Esophagus muscularis mucosa (tissue), 4 donors: Measurements from ENCODE around the gene AGXT. TPM values are rescaled to one million over a fixed set of nuclear protein-coding genes. Genes with fewer than 3 reads are reported as not detected.

Experiments used
- DNase-seq: peaks from one replicate; pipeline ENCODE4 v3.0.0-alpha.2; 2017; ENCODE audit errors: extremely low spot score
- H3K27ac ChIP-seq, 4 donors: fragments of 200-600 bp; sonication (generic); replicated peaks in 1 of 4; 1 replicate in 3 of 4; 2 replicates in 1 of 4; pipeline ENCODE4 v1.5.1; 2016 to 2019; ENCODE audit warnings: mild to moderate bottlenecking in 1 of 4
- H3K27me3 ChIP-seq, 4 donors: fragments of 200-600 bp; sonication (generic); one replicate each; pipeline versions ENCODE4 v1.5.1 to v1.6.0; 2016 to 2019
- H3K36me3 ChIP-seq, 4 donors: fragments of 200-600 bp; sonication (generic); one replicate each; pipeline ENCODE4 v1.5.1; 2016 to 2019
- H3K4me1 ChIP-seq, 4 donors: fragments of 200-600 bp; sonication (generic); one replicate each; pipeline ENCODE4 v1.5.1; 2016 to 2019
- H3K4me3 ChIP-seq, 4 donors: fragments of 200-600 bp; sonication (generic); 1 replicate in 2 of 4; 2 replicates in 2 of 4; pipeline ENCODE4 v1.5.1; 2016 to 2019; ENCODE audit warnings: mild to moderate bottlenecking in 4 of 4, moderate library complexity in 1 of 4
- H3K9me3 ChIP-seq, 4 donors: fragments of 200-600 bp; sonication (generic); 1 replicate in 3 of 4; 2 replicates in 1 of 4; pipeline ENCODE4 v1.5.1; 2016 to 2019
- CTCF ChIP-seq, 3 experiments: fragments of 200-600 bp in 2 of 3; fragments of 450-650 bp in 1 of 3; sonication (generic) in 2 of 3; IDR thresholded peaks; one replicate each; pipeline ENCODE4 v1.5.1; 2017 to 2019; ENCODE audit warnings: antibody characterized with exemption in 3 of 3, mild to moderate bottlenecking in 2 of 3, moderate library complexity in 1 of 3
- EP300 ChIP-seq: sonication (generic); formaldehyde crosslinking; IDR thresholded peaks from one replicate; pipeline ENCODE4 v1.6.1; 2017; ENCODE audit warnings: antibody characterized with exemption
- POLR2A ChIP-seq: fragments of 450-650 bp; IDR thresholded peaks from one replicate; pipeline ENCODE4 v1.6.1; 2017; ENCODE audit warnings: antibody characterized with exemption, moderate library complexity, mild to moderate bottlenecking, low read depth
- POLR2AphosphoS5 ChIP-seq, 2 donors: sonication (generic); formaldehyde crosslinking; IDR thresholded peaks; one replicate each; pipeline ENCODE4 v1.6.1; 2017; ENCODE audit warnings: antibody characterized with exemption in 2 of 2
- WGBS: methylation state at CpG from one replicate; pipeline ENCODE4 v1.1.5; 2018; 5-methylcytosine and 5-hydroxymethylcytosine counted together
- intact Hi-C: fragments of 100-400 bp; cut with DNase I; formaldehyde crosslinking; loops from one replicate; pipeline ENCODE4 v1.15.1; 2023
- total RNA-seq, 4 donors: library from RNA; depleted of rRNA; stranded (reverse); fragments of >200 nt; gene quantifications; one replicate each; pipeline versions ENCODE4 v1.1.0 to v1.2.1, GENCODE V29; 2016

AGXT gene
- total RNA-seq, 4 donors from 2014 or later: not detected

DNA sequence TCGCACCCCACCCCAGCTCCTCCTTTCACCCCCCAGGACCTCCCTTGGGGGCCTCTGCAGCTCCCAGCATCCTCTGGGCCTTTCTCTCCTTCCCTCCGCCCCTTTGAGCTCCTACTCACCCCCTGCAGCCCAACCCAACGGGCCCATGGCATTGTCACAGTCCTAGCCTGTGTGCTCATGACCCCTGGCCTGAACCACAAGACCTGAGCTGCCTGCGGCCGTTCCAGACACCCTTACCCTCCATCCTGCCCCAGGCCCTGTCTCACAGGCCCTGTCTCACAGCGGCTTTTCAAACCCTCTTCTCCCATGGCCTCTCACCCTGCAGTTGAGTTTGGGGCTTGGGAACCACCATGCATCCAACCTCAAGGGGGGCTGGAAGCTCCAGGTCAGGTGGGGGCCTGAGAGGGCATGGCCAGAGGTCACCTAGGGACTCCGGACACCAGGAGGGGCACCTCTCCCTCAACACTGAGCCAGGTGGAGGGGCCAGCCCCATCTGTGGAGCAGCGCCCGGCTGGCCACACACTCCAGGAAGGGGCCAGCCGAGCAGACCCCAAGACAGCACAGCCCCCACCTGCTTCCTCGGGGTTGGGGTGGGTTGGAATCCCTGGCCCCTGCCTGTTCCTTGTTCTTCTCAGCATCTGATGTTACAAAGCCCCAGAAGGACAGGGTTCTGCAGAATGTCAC is 20.4 kb downstream of the AGXT start:
- whole genome bisulfite sequencing: 94% methylated on average over 6 of the region's 11 CpGs
- Histone ChIP-seq H3K36me3 (no peaks in the 10 kb centered on the region), H3K4me3 (no peak overlapping the region), H3K9me3 (no peaks in the 10 kb centered on the region), H3K4me1 (no peaks in the 10 kb centered on the region), H3K27ac (no peak overlapping the region), H3K27me3 (peaks cover 0 to 6% (median 0%) of the 10 kb centered on the region in 4 donors)
- intact Hi-C loops: no loop called here
- no peak for DNase-seq
- TF ChIP-seq EP300: no peak
- no peak for TF ChIP-seq CTCF (IDR thresholded peaks at IDR 0.05)
- no peak for TF ChIP-seq POLR2A
- no peak for TF ChIP-seq POLR2AphosphoS5 (IDR thresholded peaks at IDR 0.05)

DNA sequence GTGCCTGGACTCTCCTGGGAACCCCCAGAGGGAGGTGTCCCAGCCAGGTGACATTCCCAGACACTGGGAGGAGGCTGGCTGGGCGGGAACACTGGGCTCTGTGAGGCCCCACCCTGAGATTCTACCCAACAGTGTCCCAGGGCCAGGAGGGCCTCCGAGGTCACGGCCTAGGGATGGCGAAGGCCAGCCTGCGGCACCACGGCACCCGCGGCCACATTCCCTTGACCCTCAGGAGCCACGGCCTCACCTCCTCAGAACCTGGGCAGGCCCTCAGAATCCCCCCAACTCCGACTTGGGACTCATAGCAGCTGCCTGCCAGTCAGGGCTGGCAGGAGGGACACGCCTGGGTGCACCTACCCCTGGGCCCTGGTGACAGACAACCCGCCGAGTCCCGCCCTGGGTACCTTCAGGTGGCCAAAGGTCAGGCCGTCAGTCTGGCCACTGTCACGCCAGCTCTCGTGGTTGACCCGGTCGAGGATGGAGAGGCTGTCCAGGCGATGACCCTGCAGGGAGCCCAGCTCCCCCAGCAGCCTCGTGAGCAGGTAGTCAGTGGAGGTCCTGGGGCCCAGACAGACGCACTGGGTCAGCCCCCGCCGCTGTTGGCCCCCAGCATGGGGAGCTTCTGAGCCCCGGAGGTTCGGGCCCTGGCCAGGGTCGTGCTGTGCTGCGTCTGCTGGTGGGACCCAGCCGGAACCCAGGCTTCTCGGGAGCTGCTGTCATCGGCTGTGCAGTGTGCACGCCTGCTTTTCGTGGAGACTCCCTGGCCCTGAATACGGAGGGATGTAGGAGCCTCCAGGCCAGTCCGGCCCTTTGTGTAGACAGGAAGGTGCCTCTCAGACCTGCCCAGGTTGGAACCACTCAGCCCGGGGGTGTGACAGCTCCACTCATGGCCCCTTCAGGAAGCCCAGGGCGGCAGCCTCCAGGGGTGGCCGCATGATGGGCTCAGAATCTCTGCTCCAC is 21.3 kb downstream of the AGXT start:
- Histone ChIP-seq H3K4me1 (no peaks in the 10 kb centered on the region), H3K36me3 (no peaks in the 10 kb centered on the region), H3K9me3 (no peaks in the 10 kb centered on the region), H3K4me3 (no peak overlapping the region), H3K27ac (no peak overlapping the region), H3K27me3 (peaks cover 0 to 7% (median 0%) of the 10 kb centered on the region in 4 donors)
- no peak for TF ChIP-seq EP300
- TF ChIP-seq CTCF (IDR thresholded peaks at IDR 0.05): no peak
- no peak for TF ChIP-seq POLR2A
- TF ChIP-seq POLR2AphosphoS5 (IDR thresholded peaks at IDR 0.05): no peak
- DNase-seq: no peak
- WGBS: 89% methylated on average over 10 of the region's 38 CpGs
- intact Hi-C loops: no loop called here

DNA sequence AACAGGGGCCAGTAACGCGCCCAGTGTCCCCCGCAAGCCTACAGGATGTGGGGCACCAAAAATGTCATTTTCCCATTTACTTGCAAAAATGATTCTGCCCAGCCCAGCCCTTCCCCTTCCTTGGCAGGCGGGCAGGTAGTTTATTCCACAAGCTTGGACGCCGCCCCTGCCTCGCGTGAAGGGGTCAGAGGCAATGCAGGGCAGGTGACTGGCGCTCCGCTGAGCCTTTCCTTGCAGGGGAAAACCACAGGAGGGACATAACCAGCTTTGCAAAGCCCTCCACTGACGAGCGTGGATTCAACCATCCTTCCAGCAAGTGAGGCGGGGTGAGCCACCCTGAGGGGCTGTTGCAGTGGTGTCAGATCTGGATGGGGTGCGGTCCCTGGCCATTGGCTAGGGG is 22.1 kb downstream of the AGXT start:
- H3K9me3 ChIP-seq: no peaks in the 10 kb centered on the region
- intact Hi-C loops: no loop called here
- peaks cover 0 to 7% (median 0%) of the 10 kb centered on the region in 4 donors for H3K27me3 ChIP-seq
- H3K4me3 ChIP-seq: no peak overlapping the region
- no peaks in the 10 kb centered on the region for H3K36me3 ChIP-seq
- no peak for DNase-seq
- WGBS: 95% methylated on average over 12 of the region's 14 CpGs
- H3K4me1 ChIP-seq: no peaks in the 10 kb centered on the region
- TF ChIP-seq POLR2A (no peak), EP300 (no peak), CTCF (IDR thresholded peaks at IDR 0.05) (no peak), POLR2AphosphoS5 (IDR thresholded peaks at IDR 0.05) (no peak)
- H3K27ac ChIP-seq: no peak overlapping the region

DNA sequence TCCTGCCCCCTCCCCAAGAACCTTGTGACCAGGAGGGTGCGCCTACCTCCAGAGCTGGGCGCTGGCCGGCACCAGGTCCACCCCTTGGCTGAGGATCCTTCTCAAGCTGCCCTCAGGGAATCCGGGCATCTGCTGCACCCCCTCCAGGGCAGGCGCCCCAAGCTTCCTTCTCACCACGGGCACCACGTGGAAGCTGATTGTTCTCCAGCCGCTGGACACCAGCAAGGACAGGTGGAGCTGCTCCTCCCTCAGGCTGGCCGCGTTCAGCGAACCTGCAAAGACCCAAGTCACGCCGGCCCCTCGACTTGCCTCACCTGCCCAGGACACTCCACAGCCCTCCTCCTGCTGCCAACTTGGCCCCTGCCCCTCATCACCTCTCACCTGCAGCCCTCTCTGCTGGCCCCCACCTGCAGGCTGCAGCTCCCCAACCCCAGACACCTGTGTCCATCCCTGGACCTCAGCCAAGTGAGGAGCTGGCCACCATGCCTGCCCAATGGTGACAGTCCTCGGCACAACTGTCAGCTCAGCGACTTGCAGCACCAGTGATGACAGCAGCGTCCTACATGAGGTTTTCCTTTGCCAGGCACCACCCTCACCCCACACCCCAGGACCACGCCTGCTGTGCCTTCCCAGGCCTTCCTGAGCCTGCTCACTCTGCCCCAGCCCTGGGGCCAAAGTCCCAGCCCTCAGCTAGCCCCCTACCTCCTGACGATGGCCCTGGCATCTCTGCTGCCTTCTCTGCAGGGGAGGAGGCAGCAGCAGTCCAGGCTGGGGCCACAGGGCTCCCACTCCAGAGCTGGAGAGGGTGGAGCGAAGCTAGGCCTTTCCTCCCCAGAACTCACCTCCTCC is 23.1 kb downstream of the AGXT start:
- TF ChIP-seq CTCF (IDR thresholded peaks at IDR 0.05) (no peak), EP300 (no peak), POLR2A (no peak), POLR2AphosphoS5 (IDR thresholded peaks at IDR 0.05) (no peak)
- 93% methylated on average over 4 of the region's 20 CpGs for WGBS
- no peaks in the 10 kb centered on the region for H3K4me1 ChIP-seq
- peaks cover 0 to 7% (median 0%) of the 10 kb centered on the region in 4 donors for H3K27me3 ChIP-seq
- H3K36me3 ChIP-seq: no peaks in the 10 kb centered on the region
- H3K4me3 ChIP-seq: no peak overlapping the region
- no peaks in the 10 kb centered on the region for H3K9me3 ChIP-seq
- no peak for DNase-seq
- H3K27ac ChIP-seq: no peak overlapping the region
- intact Hi-C loops: no loop called here
